ENCODE measurements around the gene NXPH1. TPM values are rescaled to one million over a fixed set of nuclear protein-coding genes. Genes with fewer than 3 reads are reported as not detected.

The NXPH1 gene
- total RNA-seq, 3 donors from 2014 or later = not detected

DNA sequence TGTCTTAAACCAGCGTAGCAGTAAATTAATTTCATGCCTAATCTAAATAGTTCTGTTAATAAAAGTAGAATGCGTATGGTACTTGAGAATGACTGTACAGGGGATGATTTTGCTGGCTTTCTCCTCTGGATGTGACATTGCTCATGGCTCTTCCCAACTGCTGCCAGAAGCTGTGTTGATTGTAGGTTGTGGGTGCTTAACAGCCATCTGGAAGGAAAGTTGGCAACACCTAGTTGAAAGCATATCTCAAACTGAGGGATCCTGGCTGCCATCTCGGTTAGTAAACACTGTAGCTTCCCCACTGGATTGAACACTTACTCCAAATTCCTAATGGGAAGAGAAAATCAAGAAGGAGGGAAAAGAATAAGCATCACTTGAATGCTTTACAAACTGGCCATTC, 130.9 kb downstream of the NXPH1 start:
- H3K4me3 ChIP-seq = no peak overlapping the region
- ATAC-seq (no peak), DNase-seq (no peak)
- intact Hi-C loops (cut with DNase I, micrococcal nuclease) = no loop called here
- TF ChIP-seq, protein P1, sequence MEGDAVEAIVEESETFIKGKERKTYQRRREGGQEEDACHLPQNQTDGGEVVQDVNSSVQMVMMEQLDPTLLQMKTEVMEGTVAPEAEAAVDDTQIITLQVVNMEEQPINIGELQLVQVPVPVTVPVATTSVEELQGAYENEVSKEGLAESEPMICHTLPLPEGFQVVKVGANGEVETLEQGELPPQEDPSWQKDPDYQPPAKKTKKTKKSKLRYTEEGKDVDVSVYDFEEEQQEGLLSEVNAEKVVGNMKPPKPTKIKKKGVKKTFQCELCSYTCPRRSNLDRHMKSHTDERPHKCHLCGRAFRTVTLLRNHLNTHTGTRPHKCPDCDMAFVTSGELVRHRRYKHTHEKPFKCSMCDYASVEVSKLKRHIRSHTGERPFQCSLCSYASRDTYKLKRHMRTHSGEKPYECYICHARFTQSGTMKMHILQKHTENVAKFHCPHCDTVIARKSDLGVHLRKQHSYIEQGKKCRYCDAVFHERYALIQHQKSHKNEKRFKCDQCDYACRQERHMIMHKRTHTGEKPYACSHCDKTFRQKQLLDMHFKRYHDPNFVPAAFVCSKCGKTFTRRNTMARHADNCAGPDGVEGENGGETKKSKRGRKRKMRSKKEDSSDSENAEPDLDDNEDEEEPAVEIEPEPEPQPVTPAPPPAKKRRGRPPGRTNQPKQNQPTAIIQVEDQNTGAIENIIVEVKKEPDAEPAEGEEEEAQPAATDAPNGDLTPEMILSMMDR (IDR thresholded peaks at IDR 0.05) = no peak
- H3K4me1 ChIP-seq (ENCODE audit: low read depth) = no peaks in the 10 kb centered on the region
- H3K36me3 ChIP-seq (ENCODE audit: low read depth) = no peaks in the 10 kb centered on the region
- no peaks in the 10 kb centered on the region for H3K9me3 ChIP-seq

DNA sequence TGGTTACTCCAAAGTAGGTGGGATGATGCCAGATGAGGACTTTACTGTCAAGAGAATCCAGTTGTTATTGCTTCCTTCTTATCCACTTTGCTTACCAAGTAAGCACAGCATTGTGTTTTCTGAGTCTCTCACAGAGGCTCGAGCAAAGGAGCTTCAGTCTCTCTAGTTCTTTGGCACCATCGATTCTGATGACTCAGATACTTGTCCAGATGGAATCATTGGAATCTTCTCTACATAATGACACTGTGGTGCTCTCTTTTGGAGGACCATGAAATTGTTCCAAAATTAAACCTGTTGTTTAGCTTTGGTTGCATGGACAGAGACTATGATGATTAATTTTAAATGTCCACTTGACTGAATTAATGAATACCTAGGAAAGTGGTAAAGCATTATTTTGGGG, 132.6 kb downstream of the NXPH1 start:
- intact Hi-C loops (cut with DNase I, micrococcal nuclease) = no loop called here
- Histone ChIP-seq H3K4me3 (no peak overlapping the region), H3K36me3 (ENCODE audit: low read depth) (no peaks in the 10 kb centered on the region), H3K9me3 (no peaks in the 10 kb centered on the region), H3K4me1 (ENCODE audit: low read depth) (no peaks in the 10 kb centered on the region)
- DNase-seq = no peak
- TF ChIP-seq, protein P1 (IDR thresholded peaks at IDR 0.05) = no peak
- ATAC-seq = no peak

DNA sequence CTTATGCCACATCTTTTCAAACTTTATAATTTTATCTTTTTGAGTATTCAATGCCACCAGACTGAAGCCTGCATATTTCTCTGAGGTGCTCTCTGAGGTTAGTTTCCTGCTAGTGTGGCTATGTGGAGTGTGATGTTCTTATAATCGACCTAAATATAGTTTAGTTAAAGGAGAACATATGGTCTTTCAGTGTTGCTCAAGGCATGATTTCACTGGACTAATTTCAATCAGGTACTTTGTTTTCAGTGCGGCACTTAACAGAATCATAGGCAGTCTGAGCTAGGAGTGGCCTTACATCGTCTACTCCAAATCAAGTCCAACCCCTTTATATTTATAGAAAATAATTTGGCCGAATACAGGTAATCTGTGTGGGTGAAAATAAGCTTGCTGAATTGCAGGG, 134.2 kb downstream of the NXPH1 start:
- no peak for ATAC-seq
- Histone ChIP-seq H3K4me1 (ENCODE audit: low read depth) (no peaks in the 10 kb centered on the region), H3K4me3 (no peak overlapping the region), H3K36me3 (ENCODE audit: low read depth) (no peaks in the 10 kb centered on the region), H3K9me3 (no peaks in the 10 kb centered on the region)
- intact Hi-C loops (cut with DNase I, micrococcal nuclease) = no loop called here
- TF ChIP-seq, protein P1 (IDR thresholded peaks at IDR 0.05) = no peak
- DNase-seq = no peak

DNA sequence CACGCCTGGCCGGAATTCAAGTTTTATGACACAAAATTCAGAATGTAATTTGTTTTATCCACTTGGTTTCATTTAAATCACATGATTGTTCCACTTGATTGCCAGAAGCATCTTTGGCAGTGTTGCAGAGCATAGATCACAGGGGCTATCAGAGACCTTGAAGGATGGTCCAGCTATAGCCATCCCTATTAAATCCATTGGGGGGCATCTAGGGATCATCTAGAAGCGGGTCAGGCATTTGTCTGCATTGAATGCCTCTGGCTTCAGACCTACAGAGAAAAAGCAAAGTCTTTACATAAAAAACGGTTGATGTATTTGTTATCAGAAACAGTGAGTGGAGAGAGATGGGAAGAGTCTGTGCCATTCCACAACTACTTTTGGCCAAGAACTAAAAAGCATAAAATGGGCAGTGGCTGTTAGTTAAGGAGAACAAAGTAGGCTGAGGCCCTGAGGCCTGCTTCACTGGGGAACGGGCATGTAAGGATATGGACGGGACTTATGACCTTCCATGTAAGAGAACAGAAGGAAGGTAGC, 146.3 kb downstream of the NXPH1 start:
- no peak overlapping the region for H3K4me3 ChIP-seq

DNA sequence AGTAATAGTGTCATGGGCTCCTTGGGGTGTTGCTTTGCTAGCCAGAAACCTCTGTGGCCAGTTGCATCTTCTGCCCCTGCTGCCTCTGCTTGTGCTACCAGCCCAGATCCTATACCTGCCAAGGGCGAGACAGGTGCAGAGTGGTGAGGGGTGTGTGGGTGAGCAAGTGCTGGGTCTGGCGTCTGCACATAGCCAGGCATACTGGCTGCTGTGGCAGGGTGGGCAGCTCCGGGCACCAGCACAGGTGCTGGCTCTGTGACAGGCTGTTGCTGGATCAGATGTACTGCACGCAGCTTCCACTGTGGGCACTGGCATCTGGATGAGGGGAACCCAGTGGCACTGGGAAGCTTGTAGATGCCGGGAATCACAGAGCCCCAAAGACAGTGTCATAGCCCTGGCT, 148.4 kb downstream of the NXPH1 start:
- intact Hi-C loops (cut with DNase I, micrococcal nuclease) = no loop called here
- H3K4me3 ChIP-seq = no peak overlapping the region
- DNase-seq (no peak), ATAC-seq (no peak)
- H3K36me3 ChIP-seq (ENCODE audit: low read depth) = no peaks in the 10 kb centered on the region
- no peaks in the 10 kb centered on the region for H3K4me1 ChIP-seq (ENCODE audit: low read depth)
- TF ChIP-seq, protein P1 (IDR thresholded peaks at IDR 0.05) = no peak
- H3K9me3 ChIP-seq = no peaks in the 10 kb centered on the region

More for the DNA sequence above, 146.3 kb downstream of the NXPH1 start:
- Histone ChIP-seq H3K4me1 (ENCODE audit: low read depth) (no peaks in the 10 kb centered on the region), H3K9me3 (no peaks in the 10 kb centered on the region), H3K36me3 (ENCODE audit: low read depth) (no peaks in the 10 kb centered on the region)
- TF ChIP-seq, protein P1 (IDR thresholded peaks at IDR 0.05) = no peak
- intact Hi-C loops (cut with DNase I, micrococcal nuclease) = no loop called here
- no peak for ATAC-seq
- DNase-seq = no peak

DNA sequence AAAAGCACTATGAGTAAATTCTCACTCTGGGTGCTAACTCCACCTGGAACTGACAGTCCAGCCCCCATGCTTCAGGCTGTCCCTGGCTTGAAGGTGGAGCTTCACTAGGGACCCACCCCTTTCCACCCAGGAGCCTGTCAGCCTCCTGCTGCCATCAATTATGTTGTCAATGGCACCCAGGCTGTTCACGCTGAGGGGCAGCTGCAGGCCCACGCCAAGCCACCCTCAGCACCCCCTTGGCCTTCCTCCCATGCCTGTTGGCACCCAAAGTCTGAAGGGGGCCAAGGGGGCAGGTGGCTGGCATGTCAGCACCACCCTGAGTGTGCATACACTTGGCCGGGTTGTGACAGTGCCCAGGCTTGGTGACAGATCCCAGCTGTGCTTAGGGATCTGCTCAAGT, 149.3 kb downstream of the NXPH1 start:
- TF ChIP-seq, protein P1 (IDR thresholded peaks at IDR 0.05) = no peak
- H3K36me3 ChIP-seq (ENCODE audit: low read depth) = no peaks in the 10 kb centered on the region
- no peak for ATAC-seq
- H3K9me3 ChIP-seq = no peaks in the 10 kb centered on the region
- H3K4me3 ChIP-seq = no peak overlapping the region
- no peaks in the 10 kb centered on the region for H3K4me1 ChIP-seq (ENCODE audit: low read depth)
- no peak for DNase-seq
- intact Hi-C loops (cut with DNase I, micrococcal nuclease) = no loop called here
